ENCODE measurements around the gene FER1L5.

DNA sequence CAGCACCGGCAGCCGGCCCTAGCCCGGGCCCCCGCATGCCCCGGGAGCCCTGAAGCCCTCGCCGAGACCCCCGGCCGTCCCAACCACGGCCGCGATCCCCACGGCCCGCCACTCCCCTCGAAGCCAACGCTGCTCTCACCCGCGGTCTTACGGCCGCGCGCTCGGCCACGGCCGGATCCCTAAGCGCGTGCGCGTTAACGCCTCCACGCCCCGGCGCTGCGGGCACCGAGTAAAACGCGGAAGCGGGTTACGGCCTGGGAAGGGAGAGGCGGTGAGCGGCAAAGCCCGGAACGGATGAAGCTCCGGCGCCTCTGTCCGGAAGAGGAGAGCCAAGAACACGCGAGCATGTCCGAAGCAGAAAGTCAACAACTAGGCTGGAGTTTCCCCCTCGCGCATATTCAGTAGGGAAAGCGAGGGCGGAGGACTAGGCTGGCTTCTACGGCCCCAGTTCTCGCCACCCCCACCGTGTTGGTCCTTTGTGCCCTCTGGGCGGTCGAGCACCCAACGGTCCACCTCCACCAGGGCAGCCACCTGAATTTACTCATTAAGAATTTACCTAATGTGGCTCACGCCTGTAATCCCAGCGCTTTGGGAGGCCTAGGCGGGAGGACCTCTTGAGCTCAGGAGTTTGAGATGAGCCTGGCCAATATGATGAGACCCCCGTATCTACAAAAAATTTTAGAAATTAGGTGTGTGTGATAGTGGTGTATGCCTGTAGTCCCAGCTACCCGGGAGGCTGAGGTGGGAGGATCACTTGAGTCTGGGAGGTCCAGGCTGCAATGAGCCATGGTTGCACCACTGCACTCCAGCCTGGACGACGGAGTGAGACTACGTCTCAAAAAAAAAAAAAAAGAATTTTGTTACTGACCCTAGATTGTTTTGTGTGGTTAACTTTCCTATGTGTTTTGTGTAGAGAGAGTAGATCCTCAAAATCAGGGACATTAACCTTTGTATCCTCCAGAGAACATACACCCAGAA lies 4.1 kb upstream of the FER1L5 start, which contains the start of gene KANSL3:
- TF ChIP-seq, protein P1, sequence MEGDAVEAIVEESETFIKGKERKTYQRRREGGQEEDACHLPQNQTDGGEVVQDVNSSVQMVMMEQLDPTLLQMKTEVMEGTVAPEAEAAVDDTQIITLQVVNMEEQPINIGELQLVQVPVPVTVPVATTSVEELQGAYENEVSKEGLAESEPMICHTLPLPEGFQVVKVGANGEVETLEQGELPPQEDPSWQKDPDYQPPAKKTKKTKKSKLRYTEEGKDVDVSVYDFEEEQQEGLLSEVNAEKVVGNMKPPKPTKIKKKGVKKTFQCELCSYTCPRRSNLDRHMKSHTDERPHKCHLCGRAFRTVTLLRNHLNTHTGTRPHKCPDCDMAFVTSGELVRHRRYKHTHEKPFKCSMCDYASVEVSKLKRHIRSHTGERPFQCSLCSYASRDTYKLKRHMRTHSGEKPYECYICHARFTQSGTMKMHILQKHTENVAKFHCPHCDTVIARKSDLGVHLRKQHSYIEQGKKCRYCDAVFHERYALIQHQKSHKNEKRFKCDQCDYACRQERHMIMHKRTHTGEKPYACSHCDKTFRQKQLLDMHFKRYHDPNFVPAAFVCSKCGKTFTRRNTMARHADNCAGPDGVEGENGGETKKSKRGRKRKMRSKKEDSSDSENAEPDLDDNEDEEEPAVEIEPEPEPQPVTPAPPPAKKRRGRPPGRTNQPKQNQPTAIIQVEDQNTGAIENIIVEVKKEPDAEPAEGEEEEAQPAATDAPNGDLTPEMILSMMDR (conservative IDR thresholded peaks at IDR 0.05; ENCODE audit: low read depth, low read length) = no peak
- no peak for TF ChIP-seq EZH2 (IDR thresholded peaks at IDR 0.05; ENCODE audit: borderline replicate concordance, low read depth, low read length, poor library complexity, severe bottlenecking)
